ENCODE results near the gene KIF5A. TPM values are rescaled to one million over a fixed set of nuclear protein-coding genes. Genes with fewer than 3 reads are reported as not detected.

Gene KIF5A
- total and polyA plus RNA-seq, 2 experiments from 2014 or later: 0.11 to 0.36 TPM

- Histone ChIP-seq H3K27ac (no peak overlapping the region), H3K4me1 (ENCODE audit: low read depth) (no peaks in the 10 kb centered on the region), H3K36me3 (no peaks in the 10 kb centered on the region), H3K9me3 (ENCODE audit: low read depth) (no peaks in the 10 kb centered on the region), H3K27me3 (no peaks in the 10 kb centered on the region), H3K4me3 (no peak overlapping the region)
- no peak for DNase-seq (ENCODE audit: low read depth in 1 of 2, low spot score in 1 of 2)
- TF ChIP-seq CTCF (IDR thresholded peaks at IDR 0.05; ENCODE audit: low read depth, low read length): no peak
Observed at GRCh38 chr12:57576613-57577160, 26.8 kb downstream of the KIF5A start.

GRCh38 chr12:57577981-57578758, 28.3 kb downstream of the KIF5A start:
- H3K4me3 ChIP-seq: no peak overlapping the region
- H3K9me3 ChIP-seq (ENCODE audit: low read depth): no peaks in the 10 kb centered on the region
- H3K27ac ChIP-seq: no peak overlapping the region
- DNase-seq (ENCODE audit: low read depth in 1 of 2, low spot score in 1 of 2): no peak
- no peaks in the 10 kb centered on the region for H3K4me1 ChIP-seq (ENCODE audit: low read depth)
- TF ChIP-seq CTCF (IDR thresholded peaks at IDR 0.05; ENCODE audit: low read depth, low read length): no peak
- no peaks in the 10 kb centered on the region for H3K27me3 ChIP-seq
- H3K36me3 ChIP-seq: no peaks in the 10 kb centered on the region

GRCh38 chr12:57579011-57579410, 29.2 kb downstream of the KIF5A start:
- Histone ChIP-seq H3K36me3 (no peaks in the 10 kb centered on the region), H3K4me1 (ENCODE audit: low read depth) (no peaks in the 10 kb centered on the region), H3K9me3 (ENCODE audit: low read depth) (no peaks in the 10 kb centered on the region), H3K27ac (no peak overlapping the region), H3K27me3 (no peaks in the 10 kb centered on the region), H3K4me3 (no peak overlapping the region)
- no peak for DNase-seq (ENCODE audit: low read depth in 1 of 2, low spot score in 1 of 2)
- no peak for TF ChIP-seq CTCF (IDR thresholded peaks at IDR 0.05; ENCODE audit: low read depth, low read length)

GRCh38 chr12:57579677-57580465, 30.0 kb downstream of the KIF5A start:
- H3K36me3 ChIP-seq: no peaks in the 10 kb centered on the region

GRCh38 chr12:57580466-57580795, 30.6 kb downstream of the KIF5A start:
- H3K27ac ChIP-seq: no peak overlapping the region
- no peak for TF ChIP-seq CTCF (IDR thresholded peaks at IDR 0.05; ENCODE audit: low read depth, low read length)
- no peaks in the 10 kb centered on the region for H3K9me3 ChIP-seq (ENCODE audit: low read depth)
- H3K4me3 ChIP-seq: no peak overlapping the region
- H3K27me3 ChIP-seq: peaks cover 14% of the 10 kb centered on the region
- no peak for DNase-seq (ENCODE audit: low read depth in 1 of 2, low spot score in 1 of 2)
- no peaks in the 10 kb centered on the region for H3K4me1 ChIP-seq (ENCODE audit: low read depth)
- H3K36me3 ChIP-seq: no peaks in the 10 kb centered on the region

More at GRCh38 chr12:57579677-57580465, 30.0 kb downstream of the KIF5A start:
- no peak overlapping the region for H3K4me3 ChIP-seq
- no peak overlapping the region for H3K27ac ChIP-seq
- no peaks in the 10 kb centered on the region for H3K4me1 ChIP-seq (ENCODE audit: low read depth)
- peaks cover 8% of the 10 kb centered on the region for H3K27me3 ChIP-seq
- H3K9me3 ChIP-seq (ENCODE audit: low read depth): no peaks in the 10 kb centered on the region
- DNase-seq (ENCODE audit: low read depth in 1 of 2, low spot score in 1 of 2): no peak
- TF ChIP-seq CTCF (IDR thresholded peaks at IDR 0.05; ENCODE audit: low read depth, low read length): no peak

All from cardiac muscle cell (in vitro differentiated cells and primary cell).